CD14-positive monocyte (primary cell): ENCODE results near the gene NKAIN2. TPM values are rescaled to one million over a fixed set of nuclear protein-coding genes. Genes with fewer than 3 reads are reported as not detected.
"Not testable (repeated sequence)": the region's sequence is repeated elsewhere in the genome, so short reads cannot be mapped to it uniquely, and the experiment has no call there.

Experiments used
- DNase-seq, 3 donors: peaks; one replicate each; pipeline ENCODE4 v3.0.0-alpha.2; 2011 to 2022
- H2AFZ ChIP-seq: 2 replicates; pipeline ENCODE4 v1.6.0; 2012; ENCODE audit warnings: mild to moderate bottlenecking, low read depth, low read length, inconsistent platforms; ENCODE audit not compliant: insufficient read depth, poor library complexity, severe bottlenecking
- H3K27ac ChIP-seq, 2 donors: 1 replicate in 1 of 2; 2 replicates in 1 of 2; pipeline ENCODE4 v1.5.1; 2012 to 2013; ENCODE audit warnings: low read length in 2 of 2, control low read depth in 1 of 2, inconsistent platforms in 1 of 2, low read depth in 1 of 2, mild to moderate bottlenecking in 1 of 2
- H3K27me3 ChIP-seq, 2 donors: one replicate each; pipeline versions ENCODE4 v1.6.0 to v1.6.1; 2011 to 2013; ENCODE audit warnings: low read length in 2 of 2; ENCODE audit not compliant: control insufficient read depth in 2 of 2, insufficient read depth in 2 of 2
- H3K36me3 ChIP-seq, 2 donors: replicated peaks in 1 of 2; 1 replicate in 1 of 2; 2 replicates in 1 of 2; pipeline versions ENCODE4 v1.5.1 to v1.6.1; 2012 to 2013; ENCODE audit warnings: low read length in 2 of 2, control low read depth in 1 of 2, inconsistent platforms in 1 of 2, mild to moderate bottlenecking in 1 of 2; ENCODE audit not compliant: insufficient read depth in 2 of 2, control insufficient read depth in 1 of 2
- H3K4me1 ChIP-seq, 2 donors: 1 replicate in 1 of 2; 2 replicates in 1 of 2; pipeline versions ENCODE4 v1.5.1 to v1.6.1; 2012 to 2013; ENCODE audit warnings: low read length in 2 of 2, control low read depth in 1 of 2, inconsistent platforms in 1 of 2, mild to moderate bottlenecking in 1 of 2, moderate library complexity in 1 of 2; ENCODE audit not compliant: insufficient read depth in 2 of 2, control insufficient read depth in 1 of 2
- H3K4me2 ChIP-seq: replicated peaks from 2 replicates; pipeline ENCODE3; 2012; ENCODE audit warnings: low read length, moderate library complexity, mild to moderate bottlenecking; ENCODE audit not compliant: poor library complexity, severe bottlenecking; ENCODE audit errors: extremely low read depth
- H3K4me3 ChIP-seq, 3 experiments: fragments of 200-600 bp in 1 of 3; sonication (generic) in 1 of 3; replicated peaks in 1 of 3; 1 replicate in 2 of 3; 2 replicates in 1 of 3; pipeline ENCODE4 v1.5.1; 2011 to 2013; ENCODE audit warnings: low read length in 3 of 3, mild to moderate bottlenecking in 3 of 3, control low read depth in 2 of 3, low read depth in 2 of 3, inconsistent platforms in 1 of 3, moderate library complexity in 1 of 3
- H3K79me2 ChIP-seq: 2 replicates; pipeline ENCODE4 v1.6.0; 2012; ENCODE audit warnings: mild to moderate bottlenecking, control low read depth, inconsistent platforms, low read length, moderate library complexity; ENCODE audit not compliant: insufficient read depth
- H3K9ac ChIP-seq: 2 replicates; pipeline ENCODE4 v1.6.0; 2017; ENCODE audit warnings: low read length, mild to moderate bottlenecking; ENCODE audit not compliant: insufficient read depth, poor library complexity, severe bottlenecking
- H3K9me3 ChIP-seq, 2 donors: replicated peaks in 1 of 2; 1 replicate in 1 of 2; 2 replicates in 1 of 2; pipeline versions ENCODE4 v1.5.1 to v1.6.1; 2012 to 2013; ENCODE audit warnings: low read length in 2 of 2, control low read depth in 1 of 2; ENCODE audit not compliant: control insufficient read depth in 1 of 2, insufficient read depth in 1 of 2
- H4K20me1 ChIP-seq: 2 replicates; pipeline ENCODE4 v1.6.0; 2012; ENCODE audit warnings: mild to moderate bottlenecking, low read length, control low read depth, moderate library complexity; ENCODE audit not compliant: insufficient read depth
- H3K27ac Mint-ChIP-seq, 7 donors: one replicate each; pipeline ENCODE4 v1.8.0; 2020; ENCODE audit warnings: mild to moderate bottlenecking in 7 of 7, mixed read lengths in 7 of 7, moderate library complexity in 6 of 7, inconsistent platforms in 2 of 7
- H3K27me3 Mint-ChIP-seq, 3 donors: one replicate each; pipeline ENCODE4 v1.8.0; 2021 to 2022; ENCODE audit warnings: low read depth in 3 of 3, mild to moderate bottlenecking in 3 of 3, mixed read lengths in 3 of 3, moderate library complexity in 3 of 3, inconsistent platforms in 1 of 3
- H3K36me3 Mint-ChIP-seq, 2 donors: one replicate each; pipeline ENCODE4 v1.8.0; 2020; ENCODE audit warnings: mixed read lengths in 2 of 2, inconsistent platforms in 1 of 2, mild to moderate bottlenecking in 1 of 2
- H3K4me1 Mint-ChIP-seq: one replicate; pipeline ENCODE4 v1.8.0; 2020; ENCODE audit warnings: mild to moderate bottlenecking, mixed read lengths
- H3K4me3 Mint-ChIP-seq, 2 donors: one replicate each; pipeline ENCODE4 v1.8.0; 2020; ENCODE audit warnings: mild to moderate bottlenecking in 2 of 2, mixed read lengths in 2 of 2, moderate library complexity in 1 of 2
- H3K9me3 Mint-ChIP-seq, 7 donors: one replicate each; pipeline ENCODE4 v1.8.0; 2020 to 2022; ENCODE audit warnings: mixed read lengths in 7 of 7, mild to moderate bottlenecking in 6 of 7, moderate library complexity in 6 of 7, inconsistent platforms in 2 of 7
- CTCF ChIP-seq: fragments of 200-600 bp; IDR thresholded peaks from one replicate; pipeline ENCODE4 v1.8.0; 2022; ENCODE audit warnings: antibody characterized with exemption, mild to moderate bottlenecking
- WGBS: methylation state at CpG from one replicate; pipeline ENCODE4 v1.1.5; 2013; ENCODE audit warnings: missing lambda C conversion rate; ENCODE audit not compliant: insufficient coverage; 5-methylcytosine and 5-hydroxymethylcytosine counted together
- intact Hi-C, 2 donors: fragments of 100-400 bp; cut with micrococcal nuclease; formaldehyde crosslinking; loops; one replicate each; pipeline versions ENCODE4 v1.15.0 to v1.15.1; 2023
- polyA plus RNA-seq, 3 donors: library from polyadenylated mRNA; depleted of rRNA in 1 of 3; unstranded in 2 of 3; stranded (reverse) in 1 of 3; fragments of 300-500 nt in 2 of 3; fragments of >200 nt in 1 of 3; fragmentation: Illumina TruSeq in 2 of 3; gene quantifications; 1 replicate in 2 of 3; 2 replicates in 1 of 3; pipeline ENCODE4 v1.2.3, GENCODE V29; 2012 to 2021

Gene NKAIN2
- polyA plus RNA-seq, 3 donors = not detected

DNA sequence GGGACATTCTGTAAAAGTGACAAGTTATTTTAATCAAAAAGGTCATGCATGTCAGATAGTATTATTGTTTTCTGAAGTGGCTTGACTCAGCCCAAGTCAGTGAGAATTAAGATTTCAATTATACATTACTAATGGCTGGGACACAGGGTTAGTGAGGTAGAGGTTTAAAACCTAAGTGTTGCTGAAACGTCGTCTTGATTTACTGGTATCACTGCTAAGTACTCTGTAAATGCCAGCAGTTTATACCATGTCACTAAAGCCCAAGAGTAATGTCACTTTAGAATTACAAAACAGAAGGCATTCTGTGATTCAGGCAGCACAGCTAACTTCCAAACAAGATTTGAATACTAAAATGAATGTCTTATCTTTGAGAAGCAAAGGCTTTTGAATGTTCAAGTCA, 176.6 kb downstream of the NKAIN2 start:
- H3K4me3 ChIP-seq = no peak overlapping the region
- Mint-ChIP-seq H3K36me3 (no peaks in the 10 kb centered on the region), H3K9me3 (peaks cover 0 to 4% (median 0%) of the 10 kb centered on the region in 7 donors), H3K27me3 (peaks cover 0 to 2% (median 0%) of the 10 kb centered on the region in 3 donors), H3K4me3 (no peak overlapping the region), H3K27ac (no peak overlapping the region), H3K4me1 (no peaks in the 10 kb centered on the region)
- intact Hi-C loops = no loop called here
- DNase-seq = no peak
- no peaks in the 10 kb centered on the region for H4K20me1 ChIP-seq
- no CpG with 5 or more reads among the region's 2 CpGs for WGBS
- no peak overlapping the region for H3K4me2 ChIP-seq
- no peak overlapping the region for H3K27ac ChIP-seq
- no peaks in the 10 kb centered on the region for H3K79me2 ChIP-seq
- no peak for TF ChIP-seq CTCF
- H3K4me1 ChIP-seq = no peaks in the 10 kb centered on the region
- no peaks in the 10 kb centered on the region for H3K36me3 ChIP-seq
- H3K9me3 ChIP-seq = no peaks in the 10 kb centered on the region
- no peak overlapping the region for H2AFZ ChIP-seq
- H3K27me3 ChIP-seq = no peaks in the 10 kb centered on the region
- no peak overlapping the region for H3K9ac ChIP-seq

- no peak overlapping the region for H3K4me3 ChIP-seq
- WGBS = no CpG with 5 or more reads among the region's 4 CpGs
- intact Hi-C loops = no loop called here
- no peaks in the 10 kb centered on the region for H3K9me3 ChIP-seq
- no peak overlapping the region for H3K27ac ChIP-seq
- H3K79me2 ChIP-seq = no peaks in the 10 kb centered on the region
- no peaks in the 10 kb centered on the region for H3K9me3 Mint-ChIP-seq
- no peak overlapping the region for H2AFZ ChIP-seq
- H3K36me3 ChIP-seq = no peaks in the 10 kb centered on the region
- no peak overlapping the region for H3K27ac Mint-ChIP-seq
- H3K4me1 ChIP-seq = no peaks in the 10 kb centered on the region
- no peak overlapping the region for H3K9ac ChIP-seq
- no peaks in the 10 kb centered on the region for H3K27me3 ChIP-seq
- no peak overlapping the region for H3K4me3 Mint-ChIP-seq
- no peak for DNase-seq
- H3K4me2 ChIP-seq = no peak overlapping the region
- H3K36me3 Mint-ChIP-seq = no peaks in the 10 kb centered on the region
- H4K20me1 ChIP-seq = no peaks in the 10 kb centered on the region
- H3K4me1 Mint-ChIP-seq = no peaks in the 10 kb centered on the region
- no peak for TF ChIP-seq CTCF
- peaks cover 0 to 2% (median 0%) of the 10 kb centered on the region in 3 donors for H3K27me3 Mint-ChIP-seq
Observed at GRCh38 chr6:123986938-123987337, 183.3 kb downstream of the NKAIN2 start.

DNA sequence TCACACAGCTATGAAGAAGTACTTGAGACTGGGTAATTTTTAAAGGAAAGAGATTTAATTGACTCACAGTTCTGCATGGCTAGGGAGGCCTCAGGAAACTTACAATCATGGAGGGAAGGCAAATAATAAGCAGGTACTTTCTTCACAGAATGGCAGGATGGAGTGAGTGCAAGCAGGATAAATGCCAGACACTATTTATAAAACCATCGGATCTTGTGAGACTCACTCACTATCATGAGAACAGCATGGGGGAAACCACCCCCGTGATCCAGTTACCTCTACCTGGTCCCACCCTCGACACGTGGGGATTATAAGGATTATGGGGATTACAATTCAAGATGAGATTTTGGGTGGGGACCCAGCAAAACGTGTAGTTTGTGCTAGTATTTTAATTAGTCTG, 186.3 kb downstream of the NKAIN2 start:
- H3K36me3 Mint-ChIP-seq, H3K4me1 Mint-ChIP-seq, H3K4me2 ChIP-seq, intact Hi-C loops, H3K4me3 Mint-ChIP-seq, H3K4me1 ChIP-seq, H3K4me3 ChIP-seq, H4K20me1 ChIP-seq, H3K9ac ChIP-seq, H3K79me2 ChIP-seq, H3K27ac Mint-ChIP-seq, H3K27me3 Mint-ChIP-seq, H2AFZ ChIP-seq, H3K9me3 ChIP-seq, DNase-seq, H3K27me3 ChIP-seq, H3K36me3 ChIP-seq, H3K9me3 Mint-ChIP-seq, H3K27ac ChIP-seq: not testable (repeated sequence)
- WGBS = no CpG with 5 or more reads among the region's 5 CpGs
